GM20000 (cell line): ENCODE measurements around the gene ATF5.
"Not testable (repeated sequence)": the region's sequence is repeated elsewhere in the genome, so short reads cannot be mapped to it uniquely, and the experiment has no call there.

ENCODE experiments used
- DNase-seq: peaks from one replicate; pipeline ENCODE4 v3.0.0; 2012; ENCODE audit warnings: low spot score
- TF ChIP-seq, protein P1 (sequence below): IDR thresholded peaks from 2 replicates; pipeline ENCODE4 v1.5.1; 2012; ENCODE audit warnings: mild to moderate bottlenecking, control low read depth; ENCODE audit errors: extremely low read depth, missing control alignments

Gene ATF5

DNA sequence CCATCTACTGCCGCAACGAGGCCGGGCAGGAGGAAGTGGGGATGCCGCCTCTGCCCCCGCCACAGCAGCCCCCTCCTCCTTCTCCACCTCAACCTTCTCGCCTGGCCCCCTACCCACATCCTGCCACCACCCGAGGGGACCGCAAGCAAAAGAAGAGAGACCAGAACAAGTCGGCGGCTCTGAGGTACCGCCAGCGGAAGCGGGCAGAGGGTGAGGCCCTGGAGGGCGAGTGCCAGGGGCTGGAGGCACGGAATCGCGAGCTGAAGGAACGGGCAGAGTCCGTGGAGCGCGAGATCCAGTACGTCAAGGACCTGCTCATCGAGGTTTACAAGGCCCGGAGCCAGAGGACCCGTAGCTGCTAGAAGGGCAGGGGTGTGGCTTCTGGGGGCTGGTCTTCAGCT is 3.7 kb downstream of the ATF5 start:
- DNase-seq, result no peak
- TF ChIP-seq, protein P1, sequence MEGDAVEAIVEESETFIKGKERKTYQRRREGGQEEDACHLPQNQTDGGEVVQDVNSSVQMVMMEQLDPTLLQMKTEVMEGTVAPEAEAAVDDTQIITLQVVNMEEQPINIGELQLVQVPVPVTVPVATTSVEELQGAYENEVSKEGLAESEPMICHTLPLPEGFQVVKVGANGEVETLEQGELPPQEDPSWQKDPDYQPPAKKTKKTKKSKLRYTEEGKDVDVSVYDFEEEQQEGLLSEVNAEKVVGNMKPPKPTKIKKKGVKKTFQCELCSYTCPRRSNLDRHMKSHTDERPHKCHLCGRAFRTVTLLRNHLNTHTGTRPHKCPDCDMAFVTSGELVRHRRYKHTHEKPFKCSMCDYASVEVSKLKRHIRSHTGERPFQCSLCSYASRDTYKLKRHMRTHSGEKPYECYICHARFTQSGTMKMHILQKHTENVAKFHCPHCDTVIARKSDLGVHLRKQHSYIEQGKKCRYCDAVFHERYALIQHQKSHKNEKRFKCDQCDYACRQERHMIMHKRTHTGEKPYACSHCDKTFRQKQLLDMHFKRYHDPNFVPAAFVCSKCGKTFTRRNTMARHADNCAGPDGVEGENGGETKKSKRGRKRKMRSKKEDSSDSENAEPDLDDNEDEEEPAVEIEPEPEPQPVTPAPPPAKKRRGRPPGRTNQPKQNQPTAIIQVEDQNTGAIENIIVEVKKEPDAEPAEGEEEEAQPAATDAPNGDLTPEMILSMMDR, result no peak

- TF ChIP-seq, protein P1, result no peak
- DNase-seq, result no peak
Measured at GRCh38 chr19:49933643-49934042, 4.6 kb downstream of the ATF5 start.

DNA sequence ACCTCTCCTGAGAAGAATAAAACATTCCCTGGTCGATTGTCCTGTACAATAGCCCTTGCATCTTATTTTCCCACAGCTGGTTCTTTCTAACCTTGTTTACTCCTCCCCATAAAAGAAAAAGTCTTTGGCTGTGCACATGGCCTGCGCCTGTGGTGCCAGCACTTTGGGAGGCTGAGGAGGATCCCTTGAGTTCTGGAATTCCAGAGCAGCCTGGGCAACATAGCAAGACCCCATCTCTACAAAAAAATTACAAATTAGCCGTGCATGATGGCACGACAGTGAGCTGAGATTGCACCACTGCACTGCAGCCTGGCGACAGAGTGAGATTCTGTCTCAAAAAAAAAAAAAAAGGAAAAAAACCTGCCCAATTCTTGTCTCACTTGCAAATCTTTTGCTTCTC is 7.5 kb downstream of the ATF5 start:
- TF ChIP-seq, protein P1, result no peak
- no peak for DNase-seq

DNA sequence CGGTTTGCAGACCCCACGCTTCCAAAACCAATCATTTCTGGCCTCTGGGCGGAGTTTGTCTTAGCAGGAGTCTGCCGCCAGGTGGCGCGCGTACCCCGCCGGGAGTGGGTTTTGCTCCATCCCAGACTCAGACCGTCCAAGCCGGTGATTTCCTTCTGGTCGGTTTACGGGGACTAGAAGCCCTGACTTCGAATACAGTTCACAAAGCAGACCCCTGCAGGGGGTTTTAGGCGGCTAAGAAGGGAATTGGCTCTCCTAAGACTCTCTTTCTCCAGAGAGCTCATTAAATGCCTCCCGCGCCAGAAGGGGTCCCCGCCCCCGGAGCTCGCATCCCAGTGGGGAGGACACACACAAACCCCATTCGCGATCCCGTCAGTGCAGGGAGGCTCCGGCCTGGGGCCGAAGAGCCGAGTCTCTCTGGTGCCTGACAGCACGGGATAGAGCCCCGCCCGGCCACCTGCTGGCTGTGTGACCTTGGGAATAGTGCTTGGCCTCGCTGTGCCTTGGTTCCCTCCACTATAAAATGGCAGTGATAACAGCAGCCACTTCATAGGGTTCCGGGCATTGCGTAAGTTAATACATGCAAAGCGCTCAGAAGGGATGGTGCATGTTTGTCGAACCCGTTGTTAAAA is 8.9 kb downstream of the ATF5 start:
- TF ChIP-seq, protein P1, result peak; percentile 89
- DNase-seq, result peak; percentile 74

- TF ChIP-seq, protein P1, result no peak
- DNase-seq, result no peak
Measured at GRCh38 chr19:49938662-49939061, 9.7 kb downstream of the ATF5 start.

DNA sequence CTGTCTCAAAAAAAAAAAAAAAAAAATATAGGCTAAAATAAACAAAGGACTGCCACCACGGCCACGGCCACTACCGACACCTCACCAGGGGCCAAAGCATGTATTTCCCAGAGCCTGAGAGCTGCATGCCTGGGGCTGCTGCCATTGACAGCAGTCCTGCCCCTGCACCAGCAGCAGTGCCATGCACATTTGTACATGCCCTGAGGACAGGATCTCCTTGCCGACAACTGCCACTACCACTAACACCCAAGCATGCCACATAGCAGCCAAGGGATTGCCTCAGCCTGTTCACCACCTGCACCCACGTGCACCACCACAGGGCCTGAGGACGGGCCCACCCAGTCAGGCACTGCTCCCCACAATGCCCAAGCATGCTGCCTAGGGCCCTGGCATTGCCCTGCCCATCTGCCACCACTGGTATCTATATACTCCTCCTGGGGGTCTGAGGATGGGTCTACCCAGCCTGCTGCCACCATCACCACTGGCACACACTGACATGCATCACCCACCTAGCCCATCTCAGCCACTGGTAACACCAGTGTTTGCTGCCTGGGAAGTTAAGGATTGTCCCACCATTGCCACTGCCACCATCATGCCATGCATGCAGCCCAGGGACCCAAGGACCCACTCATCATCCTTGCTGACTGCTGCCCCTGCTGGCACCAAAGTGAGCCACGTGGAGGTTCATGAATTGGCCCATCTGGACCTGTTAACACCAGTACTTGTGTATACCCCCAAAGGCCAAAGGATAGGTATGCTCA is 10.9 kb downstream of the ATF5 start:
- TF ChIP-seq, protein P1, result no peak
- no peak for DNase-seq

GRCh38 chr19:49940482-49940791 is 11.4 kb downstream of the ATF5 start:
- TF ChIP-seq, protein P1, result no peak
- no peak for DNase-seq

- not testable (repeated sequence) for DNase-seq
Measured at GRCh38 chr19:49944567-49944966, 15.6 kb downstream of the ATF5 start.
